HFF-Myc (cell line): Measurements from ENCODE around the gene ACO1.

ENCODE experiments used
- DNase-seq: peaks from one replicate; pipeline ENCODE4 v3.0.0-alpha.2; 2011; ENCODE audit warnings: low read depth; ENCODE audit errors: extremely low read depth
- H3K4me3 ChIP-seq: replicated peaks from 2 replicates; pipeline ENCODE4 v1.5.1; 2011; ENCODE audit warnings: low read depth, mild to moderate bottlenecking, control low read depth, low read length
- CTCF ChIP-seq: IDR thresholded peaks from 2 replicates; pipeline ENCODE4 v1.5.1; 2012; ENCODE audit warnings: mild to moderate bottlenecking, low read depth, low read length, control low read depth; ENCODE audit errors: missing control alignments

The ACO1 gene

GRCh38 chr9:32500768-32501167 lies 116.3 kb downstream of the ACO1 start:
- peak; percentile 10 for DNase-seq
- no peak for TF ChIP-seq CTCF
- H3K4me3 ChIP-seq: no peak overlapping the region

GRCh38 chr9:32501868-32502267 lies 117.4 kb downstream of the ACO1 start:
- TF ChIP-seq CTCF: no peak
- H3K4me3 ChIP-seq: no peak overlapping the region
- DNase-seq: no peak

- DNase-seq: peak; percentile 30
- no peak overlapping the region for H3K4me3 ChIP-seq
- no peak for TF ChIP-seq CTCF
These were observed 118.0 kb downstream of the ACO1 start for GRCh38 chr9:32502464-32502863.

GRCh38 chr9:32503008-32503407 lies 118.6 kb downstream of the ACO1 start:
- no peak overlapping the region for H3K4me3 ChIP-seq
- no peak for DNase-seq
- no peak for TF ChIP-seq CTCF
